Tibial artery (tissue), 4 donors: Measurements from ENCODE around the gene TLK1.

ENCODE experiments used
- DNase-seq, 2 donors: peaks; one replicate each; pipeline ENCODE4 v3.0.0-alpha.2; 2019
- H3K27ac ChIP-seq, 2 donors: fragments of 200-600 bp; sonication (generic) in 1 of 2; 1 replicate in 1 of 2; 2 replicates in 1 of 2; pipeline ENCODE4 v1.5.1; 2018 to 2019; ENCODE audit warnings: mild to moderate bottlenecking in 1 of 2
- H3K27me3 ChIP-seq, 2 donors: fragments of 200-600 bp; sonication (generic) in 1 of 2; one replicate each; pipeline versions ENCODE4 v1.5.1 to v1.6.0; 2016 to 2019
- H3K36me3 ChIP-seq, 3 donors: fragments of 200-600 bp; sonication (generic) in 2 of 3; one replicate each; pipeline ENCODE4 v1.5.1; 2016 to 2019; ENCODE audit warnings: mild to moderate bottlenecking in 2 of 3
- H3K4me1 ChIP-seq, 4 donors: fragments of 200-600 bp; sonication (generic) in 2 of 4; 1 replicate in 3 of 4; 2 replicates in 1 of 4; pipeline ENCODE4 v1.5.1; 2016 to 2019
- H3K4me3 ChIP-seq, 2 donors: fragments of 200-600 bp; sonication (generic) in 1 of 2; 1 replicate in 1 of 2; 2 replicates in 1 of 2; pipeline ENCODE4 v1.5.1; 2018 to 2019; ENCODE audit warnings: mild to moderate bottlenecking in 2 of 2
- H3K9me3 ChIP-seq, 3 donors: fragments of 200-600 bp; sonication (generic) in 1 of 3; one replicate each; pipeline ENCODE4 v1.5.1; 2016 to 2019
- CTCF ChIP-seq, 2 experiments: fragments of 200-600 bp in 1 of 2; fragments of 450-650 bp in 1 of 2; IDR thresholded peaks; one replicate each; pipeline ENCODE4 v1.5.1; 2017 to 2019; ENCODE audit warnings: antibody characterized with exemption in 2 of 2, mild to moderate bottlenecking in 1 of 2, moderate library complexity in 1 of 2
- intact Hi-C: fragments of 100-400 bp; cut with DNase I; formaldehyde crosslinking; loops from one replicate; pipeline ENCODE4 v1.15.0; 2023; ENCODE audit warnings: low total_unique reads

The TLK1 gene

GRCh38 chr2:170950221-170950761 is 210.4 kb downstream of the TLK1 start:
- Histone ChIP-seq H3K27ac (no peak overlapping the region), H3K4me1 (no peaks in the 10 kb centered on the region), H3K36me3 (peaks cover 53 to 61% (median 56%) of the 10 kb centered on the region in 3 donors), H3K4me3 (no peak overlapping the region), H3K9me3 (no peaks in the 10 kb centered on the region), H3K27me3 (no peaks in the 10 kb centered on the region)
- no peak for TF ChIP-seq CTCF (IDR thresholded peaks at IDR 0.05)
- intact Hi-C loops: no loop called here
- no peak for DNase-seq

- peaks cover 45 to 52% (median 48%) of the 10 kb centered on the region in 3 donors for H3K36me3 ChIP-seq
- DNase-seq: no peak
- no peaks in the 10 kb centered on the region for H3K9me3 ChIP-seq
- H3K4me1 ChIP-seq: peaks cover 0 to 4% (median 0%) of the 10 kb centered on the region in 4 donors
- H3K27ac ChIP-seq: no peak overlapping the region
- no peak overlapping the region for H3K4me3 ChIP-seq
- intact Hi-C loops: no loop called here
- H3K27me3 ChIP-seq: no peaks in the 10 kb centered on the region
- no peak for TF ChIP-seq CTCF (IDR thresholded peaks at IDR 0.05)
Observed at GRCh38 chr2:170949415-170949814, 211.3 kb downstream of the TLK1 start.

GRCh38 chr2:170944545-170944944 is 216.1 kb downstream of the TLK1 start:
- no peak for DNase-seq
- peaks cover 0 to 25% (median 0%) of the 10 kb centered on the region in 4 donors for H3K4me1 ChIP-seq

GRCh38 chr2:170943596-170943995 is 217.1 kb downstream of the TLK1 start:
- Histone ChIP-seq H3K36me3 (no peaks in the 10 kb centered on the region), H3K4me1 (peaks cover 0 to 32% (median 2%) of the 10 kb centered on the region in 4 donors), H3K27ac (no peak overlapping the region), H3K27me3 (no peaks in the 10 kb centered on the region), H3K4me3 (no peak overlapping the region), H3K9me3 (no peaks in the 10 kb centered on the region)
- no peak for TF ChIP-seq CTCF (IDR thresholded peaks at IDR 0.05)
- DNase-seq: no peak
- intact Hi-C loops: no loop called here

More at GRCh38 chr2:170944545-170944944, 216.1 kb downstream of the TLK1 start:
- H3K36me3 ChIP-seq: peaks cover 0 to 4% (median 1%) of the 10 kb centered on the region in 3 donors
- no peak overlapping the region for H3K4me3 ChIP-seq
- intact Hi-C loops: no loop called here
- H3K9me3 ChIP-seq: no peaks in the 10 kb centered on the region
- no peak for TF ChIP-seq CTCF (IDR thresholded peaks at IDR 0.05)
- no peaks in the 10 kb centered on the region for H3K27me3 ChIP-seq
- H3K27ac ChIP-seq: no peak overlapping the region

GRCh38 chr2:170943041-170943440 is 217.7 kb downstream of the TLK1 start:
- H3K4me3 ChIP-seq: no peak overlapping the region

More at GRCh38 chr2:170943041-170943440, 217.7 kb downstream of the TLK1 start:
- TF ChIP-seq CTCF (IDR thresholded peaks at IDR 0.05): no peak
- no peak for DNase-seq
- Histone ChIP-seq H3K27ac (no peak overlapping the region), H3K4me1 (peaks cover 0 to 37% (median 3%) of the 10 kb centered on the region in 4 donors), H3K9me3 (no peaks in the 10 kb centered on the region), H3K27me3 (no peaks in the 10 kb centered on the region), H3K36me3 (no peaks in the 10 kb centered on the region)
- intact Hi-C loops: no loop called here
